Liver (tissue), 9 donors: ENCODE results near the gene CT45A3. TPM values are rescaled to one million over a fixed set of nuclear protein-coding genes. Genes with fewer than 3 reads are reported as not detected.
"Not testable (repeated sequence)": the region's sequence is repeated elsewhere in the genome, so short reads cannot be mapped to it uniquely, and the experiment has no call there.

ENCODE experiments used
- DNase-seq: peaks from one replicate; pipeline ENCODE4 v3.0.0-alpha.2; 2017; ENCODE audit warnings: low spot score
- H3K27ac ChIP-seq, 2 donors: one replicate each; pipeline ENCODE4 v1.7.0; 2013; ENCODE audit warnings: inconsistent platforms in 2 of 2, low read length in 2 of 2, control low read depth in 1 of 2, low read depth in 1 of 2, mild to moderate bottlenecking in 1 of 2
- H3K27me3 ChIP-seq, 4 donors: one replicate each; pipeline versions ENCODE4 v1.6.1 to v1.7.0; 2013; ENCODE audit warnings: low read length in 3 of 4, inconsistent platforms in 1 of 4, mild to moderate bottlenecking in 1 of 4, moderate library complexity in 1 of 4; ENCODE audit not compliant: control insufficient read depth in 4 of 4, insufficient read depth in 4 of 4
- H3K36me3 ChIP-seq, 4 donors: one replicate each; pipeline versions ENCODE4 v1.6.1 to v1.7.0; 2013; ENCODE audit warnings: low read length in 3 of 4, mild to moderate bottlenecking in 3 of 4, low read depth in 1 of 4, moderate library complexity in 1 of 4; ENCODE audit not compliant: control insufficient read depth in 4 of 4, insufficient read depth in 3 of 4
- H3K4me1 ChIP-seq, 4 donors: one replicate each; pipeline versions ENCODE4 v1.6.1 to v1.7.0; 2013; ENCODE audit warnings: low read length in 3 of 4, mild to moderate bottlenecking in 3 of 4, moderate library complexity in 1 of 4; ENCODE audit not compliant: control insufficient read depth in 4 of 4, insufficient read depth in 4 of 4
- H3K4me3 ChIP-seq, 3 donors: one replicate each; pipeline versions ENCODE4 v1.6.1 to v1.7.0; 2013; ENCODE audit warnings: low read length in 3 of 3, control low read depth in 1 of 3, low read depth in 1 of 3, mild to moderate bottlenecking in 1 of 3
- H3K9ac ChIP-seq, 2 donors: one replicate each; pipeline ENCODE4 v1.7.0; 2013; ENCODE audit warnings: low read length in 2 of 2, mild to moderate bottlenecking in 2 of 2, moderate library complexity in 2 of 2, control low read depth in 1 of 2, low read depth in 1 of 2
- H3K9me3 ChIP-seq, 4 donors: one replicate each; pipeline versions ENCODE4 v1.6.1 to v1.7.0; 2013; ENCODE audit warnings: low read length in 3 of 4; ENCODE audit not compliant: control insufficient read depth in 4 of 4
- ATF3 ChIP-seq: IDR thresholded peaks from 2 replicates; pipeline ENCODE4 v1.6.1; 2016; ENCODE audit warnings: antibody characterized with exemption
- EGR1 ChIP-seq, 2 donors: IDR thresholded peaks; 2 replicates each; pipeline ENCODE4 v1.6.1; 2016 to 2018; ENCODE audit warnings: antibody characterized with exemption in 2 of 2, low read depth in 2 of 2
- FOXA1 ChIP-seq: IDR thresholded peaks from 2 replicates; pipeline ENCODE4 v1.6.1; 2016; ENCODE audit warnings: antibody characterized with exemption
- FOXA2 ChIP-seq: IDR thresholded peaks from 2 replicates; pipeline ENCODE4 v1.6.1; 2016; ENCODE audit warnings: antibody characterized with exemption
- GABPA ChIP-seq, 2 donors: IDR thresholded peaks in 1 of 2; conservative IDR thresholded peaks in 1 of 2; 2 replicates each; pipeline ENCODE4 v1.6.1; 2016; ENCODE audit warnings: antibody characterized with exemption in 2 of 2, mild to moderate bottlenecking in 1 of 2, moderate library complexity in 1 of 2
- HNF4G ChIP-seq: IDR thresholded peaks from 2 replicates; pipeline ENCODE4 v1.6.1; 2016; ENCODE audit warnings: antibody characterized with exemption
- JUND ChIP-seq, 2 donors: IDR thresholded peaks; 2 replicates each; pipeline ENCODE4 v1.6.1; 2016; ENCODE audit warnings: antibody characterized with exemption in 2 of 2
- MAX ChIP-seq: IDR thresholded peaks from 2 replicates; pipeline ENCODE4 v1.6.1; 2016; ENCODE audit warnings: antibody characterized with exemption
- RAD21 ChIP-seq, 2 donors: IDR thresholded peaks; 2 replicates each; pipeline ENCODE4 v1.6.1; 2016; ENCODE audit warnings: antibody characterized with exemption in 2 of 2, mild to moderate bottlenecking in 2 of 2
- REST ChIP-seq: IDR thresholded peaks from 2 replicates; pipeline ENCODE4 v1.6.1; 2016; ENCODE audit warnings: antibody characterized with exemption, mild to moderate bottlenecking
- SP1 ChIP-seq: IDR thresholded peaks from 2 replicates; pipeline ENCODE4 v1.6.1; 2018; ENCODE audit warnings: antibody characterized with exemption, mild to moderate bottlenecking
- TAF1 ChIP-seq: conservative IDR thresholded peaks from 2 replicates; pipeline ENCODE4 v1.6.1; 2016; ENCODE audit warnings: antibody characterized with exemption, mild to moderate bottlenecking
- YY1 ChIP-seq: IDR thresholded peaks from 2 replicates; pipeline ENCODE4 v1.6.1; 2016; ENCODE audit warnings: antibody characterized with exemption, mild to moderate bottlenecking
- ZBTB33 ChIP-seq: IDR thresholded peaks from 2 replicates; pipeline ENCODE4 v1.6.1; 2016; ENCODE audit warnings: antibody characterized with exemption
- WGBS: extraction: QIAGEN DNeasy Blood & Tissue Kit; methylation state at CpG from one replicate; pipeline ENCODE4 v1.1.7; 2013; 5-methylcytosine and 5-hydroxymethylcytosine counted together
- polyA plus RNA-seq, 2 donors: library from polyadenylated mRNA; stranded (reverse) in 1 of 2; unstranded in 1 of 2; fragments of 200-250 nt in 1 of 2; fragments of >200 nt in 1 of 2; fragmentation: Nextera tagmentation in 1 of 2; extraction: Ambion mirVana in 1 of 2; gene quantifications; one replicate each; pipeline versions ENCODE4 v1.2.1 to v1.2.3, GENCODE V29; 2013 to 2015
- total RNA-seq, 2 donors: library from RNA; depleted of rRNA; stranded (reverse); fragments of >200 nt; gene quantifications; one replicate each; pipeline ENCODE4 v1.2.3, GENCODE V29; 2014
- donor health status: healthy.
- donor health status: healthy.
- donor health status: healthy.
- donor health status: healthy.
- donor health status: healthy.

The CT45A3 gene
- not detected for total RNA-seq
- polyA plus RNA-seq = not detected

- not testable (repeated sequence) for H3K36me3 ChIP-seq, H3K27ac ChIP-seq, H3K9ac ChIP-seq, H3K27me3 ChIP-seq, H3K9me3 ChIP-seq, DNase-seq, H3K4me1 ChIP-seq, H3K4me3 ChIP-seq
- WGBS = no CpG with 5 or more reads among the region's 17 CpGs
These were observed at the start of gene CT45A3 for GRCh38 chrX:135768091-135768490. TSS of gene CT45A3 (minus strand) at chrX:135768191. CDS start at chrX:135764444, 3,747 bp downstream.

GRCh38 chrX:135802687-135803086, 34.7 kb upstream of the CT45A3 start, which contains the start of gene CT45A6:
TSS of gene CT45A6 (minus strand) at chrX:135802787. CDS start at chrX:135798993, 3,794 bp downstream.
- H3K4me3 ChIP-seq, H3K4me1 ChIP-seq, H3K27ac ChIP-seq: not testable (repeated sequence)

GRCh38 chrX:135785403-135785802, 17.4 kb upstream of the CT45A3 start, which contains the start of gene CT45A5:
TSS of gene CT45A5 (minus strand) at chrX:135785503. CDS start at chrX:135781729, 3,774 bp downstream.
- not testable (repeated sequence) for H3K36me3 ChIP-seq, H3K4me3 ChIP-seq, H3K27ac ChIP-seq, DNase-seq, H3K9ac ChIP-seq, H3K4me1 ChIP-seq, H3K27me3 ChIP-seq, H3K9me3 ChIP-seq
- WGBS = no CpG with 5 or more reads among the region's 16 CpGs

More at GRCh38 chrX:135802687-135803086, 34.7 kb upstream of the CT45A3 start, which contains the start of gene CT45A6:
- not testable (repeated sequence) for H3K36me3 ChIP-seq, H3K27me3 ChIP-seq, H3K9me3 ChIP-seq, H3K9ac ChIP-seq, DNase-seq
- no CpG with 5 or more reads among the region's 16 CpGs for WGBS

- DNase-seq = not testable (repeated sequence)
- WGBS = 89% methylated on average over 4 of the region's 4 CpGs
These were observed 23.3 kb downstream of the CT45A3 start for GRCh38 chrX:135744739-135745138.

GRCh38 chrX:135741192-135741715, 26.7 kb downstream of the CT45A3 start:
- H3K9ac ChIP-seq = no peak overlapping the region
- no peaks in the 10 kb centered on the region for H3K9me3 ChIP-seq
- WGBS = 86% methylated on average over 23 of the region's 23 CpGs
- no peaks in the 10 kb centered on the region for H3K36me3 ChIP-seq
- H3K4me1 ChIP-seq = no peaks in the 10 kb centered on the region
- H3K27ac ChIP-seq = no peak overlapping the region
- H3K27me3 ChIP-seq = no peaks in the 10 kb centered on the region
- no peak overlapping the region for H3K4me3 ChIP-seq
- no peak for DNase-seq
- TF ChIP-seq FOXA2 (no peak), SP1 (no peak), GABPA (IDR thresholded peaks at IDR 0.05 in 1 of 2, conservative IDR thresholded peaks at IDR 0.05 in 1 of 2) (no peak), YY1 (no peak), FOXA1 (no peak), REST (no peak), EGR1 (IDR thresholded peaks at IDR 0.05; ENCODE audit: low read depth in 2 of 2) (no peak), TAF1 (no peak), HNF4G (no peak), RAD21 (IDR thresholded peaks at IDR 0.05) (no peak), MAX (no peak), JUND (IDR thresholded peaks at IDR 0.05) (no peak), ZBTB33 (no peak), ATF3 (no peak)

More at GRCh38 chrX:135744739-135745138, 23.3 kb downstream of the CT45A3 start:
- not testable (repeated sequence) for H3K4me3 ChIP-seq, H3K27me3 ChIP-seq, H3K4me1 ChIP-seq, H3K9ac ChIP-seq, H3K9me3 ChIP-seq, H3K27ac ChIP-seq, H3K36me3 ChIP-seq
